ENCODE results near the gene TRAF3IP1.
"Not testable (repeated sequence)": the region's sequence is repeated elsewhere in the genome, so short reads cannot be mapped to it uniquely, and the experiment has no call there.

TRAF3IP1 gene

GRCh38 chr2:238370823-238371372 is 50.6 kb downstream of the TRAF3IP1 start:
- no peak overlapping the region for H3K4me3 ChIP-seq (replicated peaks; ENCODE audit: low read depth, low read length)
- TF ChIP-seq CTCF (IDR thresholded peaks at IDR 0.05; ENCODE audit: low read depth, low read length, missing control alignments): peak; percentile 89
- DNase-seq (ENCODE audit: extremely low read depth, low read depth): peak; percentile 59

- not testable (repeated sequence) for DNase-seq (ENCODE audit: extremely low read depth, low read depth); H3K4me3 ChIP-seq (replicated peaks; ENCODE audit: low read depth, low read length)
Measured at GRCh38 chr2:238372277-238372676, 52.0 kb downstream of the TRAF3IP1 start.

GRCh38 chr2:238376884-238377391 is 56.6 kb downstream of the TRAF3IP1 start:
- H3K4me3 ChIP-seq (replicated peaks; ENCODE audit: low read depth, low read length): no peak overlapping the region
- DNase-seq (ENCODE audit: extremely low read depth, low read depth): no peak
- TF ChIP-seq CTCF (IDR thresholded peaks at IDR 0.05; ENCODE audit: low read depth, low read length, missing control alignments): no peak

GRCh38 chr2:238378230-238379095 is 58.1 kb downstream of the TRAF3IP1 start:
- no peak overlapping the region for H3K4me3 ChIP-seq (replicated peaks; ENCODE audit: low read depth, low read length)
- DNase-seq (ENCODE audit: extremely low read depth, low read depth): no peak
- no peak for TF ChIP-seq CTCF (IDR thresholded peaks at IDR 0.05; ENCODE audit: low read depth, low read length, missing control alignments)

- peak; percentile 37 for DNase-seq (ENCODE audit: extremely low read depth, low read depth)
Measured at GRCh38 chr2:238379096-238379810, 58.9 kb downstream of the TRAF3IP1 start.

GRCh38 chr2:238380336-238380735 is 60.0 kb downstream of the TRAF3IP1 start:
- DNase-seq (ENCODE audit: extremely low read depth, low read depth): no peak
- H3K4me3 ChIP-seq (replicated peaks; ENCODE audit: low read depth, low read length): no peak overlapping the region
- TF ChIP-seq CTCF (IDR thresholded peaks at IDR 0.05; ENCODE audit: low read depth, low read length, missing control alignments): no peak

More at GRCh38 chr2:238379096-238379810, 58.9 kb downstream of the TRAF3IP1 start:
- no peak for TF ChIP-seq CTCF (IDR thresholded peaks at IDR 0.05; ENCODE audit: low read depth, low read length, missing control alignments)
- H3K4me3 ChIP-seq (replicated peaks; ENCODE audit: low read depth, low read length): no peak overlapping the region

GRCh38 chr2:238380785-238381184 is 60.5 kb downstream of the TRAF3IP1 start:
- DNase-seq (ENCODE audit: extremely low read depth, low read depth): peak; percentile 27
- no peak for TF ChIP-seq CTCF (IDR thresholded peaks at IDR 0.05; ENCODE audit: low read depth, low read length, missing control alignments)

More at GRCh38 chr2:238380785-238381184, 60.5 kb downstream of the TRAF3IP1 start:
- H3K4me3 ChIP-seq (replicated peaks; ENCODE audit: low read depth, low read length): no peak overlapping the region

All from HFF-Myc (cell line).